K562 (cell line): Measurements from ENCODE around the gene GPC3. TPM values are rescaled to one million over a fixed set of nuclear protein-coding genes. Genes with fewer than 3 reads are reported as not detected.

Experiments used
- ATAC-seq: fragments of 200-7000 bp; cut with Tn5 transposase; 3 replicates; pipeline ENCODE4 v1.9.1; 2020; ENCODE audit warnings: moderate library complexity
- BruUV-seq: library from RNA; stranded (reverse); fragments of 400-500 nt; replicated peaks from 2 replicates; lab custom pipeline; 2021; lab: Mats Ljungman, UMichigan
- CTCF ChIA-PET: fragments of 300-600 bp; formaldehyde crosslinking; extraction: SDS; loops from one replicate; lab custom pipeline; 2021; ENCODE audit warnings: low intra/inter-chr PET ratio; lab: Yijun Ruan, JAX
- POLR2A ChIA-PET: fragments of 300-600, 350-650 bp; sonication (Branson Sonifier 250); formaldehyde crosslinking; extraction: SDS; loops from one replicate; lab custom pipeline; 2021; ENCODE audit warnings: antibody characterized with exemption, inconsistent platforms; lab: Yijun Ruan, JAX
- DNase-seq, 4 experiments: peaks; one replicate each; pipeline versions ENCODE4 v3.0.0 to v3.0.0-alpha.2; 2011 to 2018; ENCODE audit warnings: low spot score in 3 of 4, mixed read lengths in 3 of 4; ENCODE audit errors: extremely low read depth in 1 of 4
- FAIRE-seq: peaks from 2 replicates; lab custom pipeline; 2011; peaks lifted over from hg19 to GRCh38; lab: Jason Lieb, UNC
- H2AFZ ChIP-seq: 2 replicates; pipeline ENCODE4 v1.6.0; 2011; ENCODE audit warnings: low read depth, low read length, control low read depth, inconsistent platforms
- H3K27ac ChIP-seq: fragments of 200-600 bp; 3 replicates; pipeline ENCODE4 v1.8.0; 2011; ENCODE audit warnings: low read depth, mild to moderate bottlenecking, control low read depth, inconsistent platforms, low read length, moderate library complexity, mixed read lengths; ENCODE audit errors: extremely low read depth
- H3K27me3 ChIP-seq, 2 experiments: fragments of 300-600 bp in 1 of 2; 2 replicates in 1 of 2; 3 replicates in 1 of 2; pipeline versions ENCODE4 v1.6.0 to v1.8.0; 2011; ENCODE audit warnings: inconsistent platforms in 2 of 2, low read length in 2 of 2, mild to moderate bottlenecking in 1 of 2, mixed read lengths in 1 of 2, moderate library complexity in 1 of 2; ENCODE audit not compliant: control insufficient read depth in 2 of 2, insufficient read depth in 2 of 2
- H3K36me3 ChIP-seq: fragments of 300-600 bp; 3 replicates; pipeline ENCODE4 v1.8.0; 2011; ENCODE audit warnings: mild to moderate bottlenecking, low read length, inconsistent platforms; ENCODE audit not compliant: control insufficient read depth, insufficient read depth
- H3K4me1 ChIP-seq, 2 experiments: fragments of 200-600 bp in 1 of 2; replicated peaks in 1 of 2; 2 replicates in 1 of 2; 3 replicates in 1 of 2; pipeline versions ENCODE4 v1.5.1 to v1.8.0; 2011; ENCODE audit warnings: inconsistent platforms in 2 of 2, low read length in 2 of 2, mild to moderate bottlenecking in 1 of 2, mixed read lengths in 1 of 2, moderate library complexity in 1 of 2; ENCODE audit not compliant: control insufficient read depth in 2 of 2, insufficient read depth in 2 of 2
- H3K4me2 ChIP-seq: 2 replicates; pipeline ENCODE4 v1.6.1; 2011; ENCODE audit warnings: low read length, control low read depth, inconsistent platforms, mixed read lengths; ENCODE audit not compliant: insufficient read depth
- H3K4me3 ChIP-seq: fragments of 200-600 bp; sonication (generic), shearing (Covaris generic); 2 replicates; pipeline ENCODE4 v1.5.1; 2016; ENCODE audit warnings: control low read depth, inconsistent platforms
- H3K79me2 ChIP-seq: fragments of 200-600 bp; 3 replicates; pipeline ENCODE4 v1.8.0; 2011; ENCODE audit warnings: low read length, inconsistent platforms; ENCODE audit not compliant: control insufficient read depth, insufficient read depth
- H3K9ac ChIP-seq, 2 experiments: 2 replicates each; pipeline versions ENCODE4 v1.6.0 to v1.6.1; 2011; ENCODE audit warnings: low read depth in 2 of 2, low read length in 2 of 2, control low read depth in 1 of 2, inconsistent platforms in 1 of 2, mild to moderate bottlenecking in 1 of 2, mixed read lengths in 1 of 2; ENCODE audit not compliant: insufficient read depth in 1 of 2
- H3K9me1 ChIP-seq: one replicate; pipeline ENCODE4 v1.6.0; 2011; ENCODE audit warnings: inconsistent platforms, mild to moderate bottlenecking, low read length, moderate library complexity; ENCODE audit not compliant: control insufficient read depth, insufficient read depth
- H3K9me3 ChIP-seq: replicated peaks from 2 replicates; pipeline ENCODE4 v1.5.1; 2011; ENCODE audit warnings: low read depth, low read length, inconsistent platforms; ENCODE audit not compliant: control insufficient read depth, insufficient read depth
- H4K20me1 ChIP-seq: replicated peaks from 2 replicates; pipeline ENCODE4 v1.6.1; 2011; ENCODE audit warnings: low read length, inconsistent platforms, mixed read lengths; ENCODE audit not compliant: control insufficient read depth, insufficient read depth
- CHD1 ChIP-seq: fragments of 200-600 bp; sonication (generic); IDR thresholded peaks from one replicate; pipeline ENCODE4 v1.6.1; 2012; ENCODE audit warnings: mild to moderate bottlenecking, moderate library complexity, low read length, inconsistent platforms
- ETV6 ChIP-seq, 3 experiments: fragments of 150-350 bp in 1 of 3; sonication (generic) in 1 of 3; formaldehyde crosslinking in 1 of 3; IDR thresholded peaks; 2 replicates each; pipeline versions ENCODE4 v1.6.1 to v1.8.0; 2014 to 2022; ENCODE audit warnings: borderline replicate concordance in 2 of 3, low read depth in 2 of 3, antibody characterized with exemption in 1 of 3, low read length in 1 of 3, mild to moderate bottlenecking in 1 of 3, missing genetic modification reagents in 1 of 3
- FOXM1 ChIP-seq, 2 experiments: fragments of 450-650 bp in 1 of 2; sonication (generic) in 1 of 2; formaldehyde crosslinking in 1 of 2; IDR thresholded peaks; 2 replicates each; pipeline versions ENCODE4 v1.6.1 to v1.9.0; 2017 to 2022; ENCODE audit warnings: low read depth in 2 of 2, mild to moderate bottlenecking in 2 of 2, missing genetic modification reagents in 1 of 2, moderate library complexity in 1 of 2
- HINFP ChIP-seq: fragments of 450-650 bp; conservative IDR thresholded peaks from 2 replicates; pipeline ENCODE4 v1.6.1; 2016; ENCODE audit warnings: missing genetic modification characterization, low read depth, mild to moderate bottlenecking, control low read depth, missing compliant biosample characterization
- IFI16 ChIP-seq: fragments of 250-450 bp; sonication (Bioruptor Pico); IDR thresholded peaks from 2 replicates; pipeline ENCODE4 v2.1.2; 2022; ENCODE audit warnings: mild to moderate bottlenecking, inconsistent platforms
- MEIS2 ChIP-seq: fragments of 450-650 bp; IDR thresholded peaks from 2 replicates; pipeline ENCODE4 v1.6.1; 2014; ENCODE audit warnings: mild to moderate bottlenecking; ENCODE audit not compliant: partially characterized antibody
- SPI1 ChIP-seq: IDR thresholded peaks from 2 replicates; pipeline ENCODE4 v1.6.1; 2011; ENCODE audit warnings: low read depth, low read length, control low read depth, borderline replicate concordance
- TOE1 ChIP-seq, 2 experiments: fragments of 450-650 bp in 1 of 2; sonication (generic) in 1 of 2; formaldehyde crosslinking in 1 of 2; IDR thresholded peaks; 2 replicates each; pipeline versions ENCODE4 v1.7.1 to v1.8.0; 2016 to 2022; ENCODE audit warnings: borderline replicate concordance in 2 of 2, mild to moderate bottlenecking in 2 of 2, antibody characterized with exemption in 1 of 2, inconsistent platforms in 1 of 2, low read depth in 1 of 2, missing genetic modification reagents in 1 of 2, moderate library complexity in 1 of 2
- ZNF282 ChIP-seq: sonication (generic); formaldehyde crosslinking; IDR thresholded peaks from 2 replicates; pipeline ENCODE4 v1.8.1; 2023; ENCODE audit warnings: missing genetic modification reagents
- ZNF395 ChIP-seq: fragments of 200-800 bp; sonication (Bioruptor generic); IDR thresholded peaks from 2 replicates; pipeline ENCODE4 v1.6.1; 2017; ENCODE audit warnings: missing genetic modification characterization, missing compliant biosample characterization
- ZNF449 ChIP-seq: fragments of 250-450 bp; sonication (Bioruptor Pico); IDR thresholded peaks from 2 replicates; pipeline ENCODE4 v1.8.0; 2022; ENCODE audit warnings: moderate library complexity, mild to moderate bottlenecking, inconsistent platforms
- ZNF507 ChIP-seq: conservative IDR thresholded peaks from 2 replicates; pipeline ENCODE4 v1.6.1; 2017; ENCODE audit warnings: missing genetic modification characterization, missing compliant biosample characterization
- WGBS: fragments of 100-300 bp; shearing (Covaris generic); methylation state at CpG from one replicate; pipeline ENCODE4 v1.1.6; 2016; ENCODE audit warnings: low coverage, mixed read lengths; ENCODE audit not compliant: insufficient coverage; ENCODE audit errors: missing lambda C conversion rate; 5-methylcytosine and 5-hydroxymethylcytosine counted together
- in situ Hi-C: fragments of 300-500 bp; cut with MboI; formaldehyde crosslinking; loops from 4 replicates; pipeline ENCODE4 v1.15.0; 2018; ENCODE audit warnings: inconsistent platforms, mixed read lengths
- intact Hi-C: fragments of 100-400 bp; cut with micrococcal nuclease; formaldehyde crosslinking; loops from 2 replicates; pipeline ENCODE4 v1.14.2; 2022
- polyA plus RNA-seq, 8 experiments: library from polyadenylated mRNA; depleted of rRNA in 4 of 8; stranded (reverse) in 5 of 8; unstranded in 3 of 8; fragments of >200 nt; fragmentation: Nextera tagmentation in 2 of 8; fragmentation: Illumina TruSeq in 1 of 8; extraction: Ambion mirVana in 2 of 8; extraction: Trizol in 1 of 8; gene quantifications; 2 replicates each; pipeline versions ENCODE4 v1.2.1 to v1.2.3, GENCODE V29; 2011 to 2014; ENCODE audit warnings: inconsistent platforms in 1 of 8, missing spikeins in 1 of 8
- total RNA-seq, 7 experiments: library from RNA; depleted of rRNA in 6 of 7; stranded (reverse); fragments of >200 nt in 6 of 7; fragmentation: Illumina TruSeq in 2 of 7; extraction: Trizol in 2 of 7; gene quantifications; 2 replicates each; pipeline versions ENCODE4 v1.2.1 to v1.2.3, GENCODE V29; 2011 to 2021; ENCODE audit warnings: low replicate concordance in 1 of 7

GPC3 gene
- total and polyA plus RNA-seq, 9 of the 15 experiments (the other 6 are each of a cell fraction or from before 2014, with no cell fraction given): 0.42 TPM; not detected in 8

GRCh38 chrX:133979641-133980230, 5.7 kb downstream of the GPC3 start:
- no peak for FAIRE-seq
- POLR2A ChIA-PET: no interaction called here
- no peak for ATAC-seq
- TF ChIP-seq ETV6 (IDR thresholded peaks at IDR 0.05; ENCODE audit: borderline replicate concordance in 1 of 2, low read depth in 2 of 2, low read length in 1 of 2) (no peak), ETV6 (CRISPR knock-in tag; IDR thresholded peaks at IDR 0.05; ENCODE audit: borderline replicate concordance) (no peak), HINFP (tag) (no peak), FOXM1 (IDR thresholded peaks at IDR 0.05; ENCODE audit: low read depth) (no peak), FOXM1 (CRISPR knock-in tag; IDR thresholded peaks at IDR 0.05; ENCODE audit: low read depth) (no peak), ZNF449 (CRISPR knock-in tag) (no peak), ZNF282 (CRISPR knock-in tag) (no peak), SPI1 (no peak), MEIS2 (no peak), TOE1 (IDR thresholded peaks at IDR 0.05; ENCODE audit: borderline replicate concordance) (no peak), TOE1 (CRISPR knock-in tag; IDR thresholded peaks at IDR 0.05; ENCODE audit: borderline replicate concordance, low read depth) (no peak), IFI16 (no peak), ZNF395 (CRISPR knock-in tag) (no peak), ZNF507 (no peak), CHD1 (no peak)

More at GRCh38 chrX:133979641-133980230, 5.7 kb downstream of the GPC3 start:
- Histone ChIP-seq H4K20me1 (no peaks in the 10 kb centered on the region), H3K36me3 (no peaks in the 10 kb centered on the region), H3K4me3 (no peak overlapping the region), H2AFZ (no peak overlapping the region), H3K27me3 (peaks cover 0 to 11% of the 10 kb centered on the region in 2 experiments; a peak in 3 of 5 replicates), H3K9me3 (no peaks in the 10 kb centered on the region), H3K27ac (no peak overlapping the region), H3K9me1 (no peaks in the 10 kb centered on the region), H3K4me1 (no peaks in the 10 kb centered on the region), H3K79me2 (no peaks in the 10 kb centered on the region), H3K4me2 (no peak overlapping the region), H3K9ac (no peak overlapping the region)
- CTCF ChIA-PET: no interaction called here
- no TSS peak for BruUV-seq
- intact Hi-C loops: no loop called here
- WGBS: 7% methylated on average over 3 of the region's 3 CpGs
- in situ Hi-C loops: no loop called here
- DNase-seq: no peak
